HG02571 (cell line): ENCODE data around the gene PRAMEF20.

Source experiments
- ATAC-seq: cut with Tn5 transposase; IDR thresholded peaks from one replicate; pipeline ENCODE4 v1.9.1; 2021; ENCODE audit warnings: mild to moderate bottlenecking, moderate library complexity; ENCODE audit not compliant: unreplicated experiment

PRAMEF20 gene

GRCh38 chr1:13461977-13462376, 51.7 kb downstream of the PRAMEF20 start:
- no peak for ATAC-seq

DNA sequence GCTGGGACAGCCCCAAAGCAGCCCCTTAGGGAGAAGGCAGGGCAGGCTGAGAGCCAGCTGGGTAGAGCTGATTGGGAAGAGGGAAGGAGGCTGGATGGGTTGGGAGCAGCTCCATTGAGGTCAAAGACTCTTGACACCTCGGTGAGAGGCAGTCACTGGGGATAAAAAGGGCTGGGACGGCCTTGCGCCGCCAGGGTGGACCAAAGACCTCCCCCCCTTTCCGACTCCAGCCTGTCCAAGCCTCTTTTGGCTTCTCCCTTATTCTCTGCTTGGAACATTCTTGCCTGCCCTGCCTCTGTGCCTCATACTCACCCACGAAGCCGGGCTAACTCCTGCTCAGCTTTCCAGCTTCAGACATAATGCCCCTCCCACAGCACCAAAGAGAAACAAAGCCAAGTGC, 52.4 kb downstream of the PRAMEF20 start:
- ATAC-seq, result no peak

DNA sequence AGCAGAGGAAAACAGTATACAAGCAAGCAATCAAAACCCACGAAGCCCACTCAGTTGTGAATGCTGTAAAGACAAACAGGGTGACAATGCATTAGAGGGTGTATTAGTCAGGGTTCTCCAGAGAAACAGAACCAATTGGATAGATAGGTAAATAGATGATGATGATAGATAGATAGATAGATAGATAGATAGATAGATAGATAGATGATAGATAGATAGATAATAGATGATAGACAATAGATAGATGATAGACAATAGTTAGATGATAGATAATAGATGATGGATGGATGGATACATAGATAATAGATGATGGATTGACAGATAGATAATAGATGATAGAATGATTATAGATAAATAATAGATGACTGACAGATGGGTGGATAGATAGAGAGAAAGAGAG, 55.3 kb downstream of the PRAMEF20 start:
- no peak for ATAC-seq

DNA sequence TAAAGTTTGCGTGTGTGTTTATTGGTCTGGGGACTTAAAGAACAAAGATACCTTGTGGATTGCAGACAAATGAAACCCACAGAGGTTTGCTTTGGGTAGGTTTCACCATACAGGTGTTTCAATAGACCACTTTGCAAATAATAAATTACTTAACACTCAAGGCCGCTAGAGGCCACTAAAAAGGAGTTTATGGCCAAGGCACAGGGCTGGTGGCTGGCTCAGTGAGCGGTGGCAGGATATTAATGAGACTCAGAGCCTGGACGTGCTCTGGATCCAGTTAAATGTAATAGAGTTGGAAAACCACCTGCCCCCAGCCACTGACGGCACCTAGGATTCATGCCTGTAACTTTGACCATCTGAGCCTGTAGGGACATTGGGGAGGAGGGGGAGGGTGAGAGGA, 59.1 kb downstream of the PRAMEF20 start:
- ATAC-seq, result no peak
